ENCODE data around the gene TBC1D14.
"Not testable (repeated sequence)": the region's sequence is repeated elsewhere in the genome, so short reads cannot be mapped to it uniquely, and the experiment has no call there.

Gene TBC1D14

GRCh38 chr4:6890971-6891370 lies 18.7 kb upstream of the TBC1D14 start:
- not testable (repeated sequence) for DNase-seq

GRCh38 chr4:6891436-6892170 lies 18.0 kb upstream of the TBC1D14 start:
- no peak for DNase-seq

- no peak for DNase-seq
These were observed 17.3 kb upstream of the TBC1D14 start for GRCh38 chr4:6892190-6892908.

- no peak for DNase-seq
These were observed 16.8 kb upstream of the TBC1D14 start for GRCh38 chr4:6892909-6893202.

DNA sequence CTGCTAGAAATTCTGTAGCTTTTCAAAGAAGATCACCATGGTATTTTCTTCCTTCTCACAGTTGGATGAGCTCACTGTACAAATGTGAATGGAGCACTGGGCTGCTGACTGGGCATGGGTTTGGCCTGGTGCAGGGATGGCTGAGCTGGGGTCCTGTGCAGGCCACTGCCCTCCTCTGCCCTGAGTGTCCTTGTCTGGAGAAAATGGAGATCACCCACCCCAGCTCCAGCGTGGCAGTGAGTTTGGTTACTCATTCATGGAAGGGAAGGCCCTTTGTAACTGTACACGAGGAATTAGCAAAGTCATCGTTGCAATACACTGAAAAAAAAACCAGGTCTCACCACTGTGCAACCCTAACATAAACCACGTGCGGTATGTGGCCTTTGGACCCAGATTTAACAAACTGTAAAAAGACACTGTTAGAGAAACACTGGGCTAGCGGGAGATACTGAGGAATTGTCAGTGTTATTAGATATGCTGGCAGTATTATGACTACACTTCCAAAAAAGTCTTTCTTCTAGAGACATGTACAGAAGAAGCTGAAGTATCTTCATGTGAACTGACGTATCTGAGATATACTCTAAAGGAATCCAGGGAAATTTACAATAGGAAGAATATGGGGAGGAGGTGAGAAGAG lies 16.1 kb upstream of the TBC1D14 start:
- DNase-seq, result no peak

- DNase-seq, result no peak
These were observed 15.5 kb upstream of the TBC1D14 start for GRCh38 chr4:6894086-6894478.

GRCh38 chr4:6894528-6895498 lies 14.8 kb upstream of the TBC1D14 start:
- DNase-seq, result no peak

DNA sequence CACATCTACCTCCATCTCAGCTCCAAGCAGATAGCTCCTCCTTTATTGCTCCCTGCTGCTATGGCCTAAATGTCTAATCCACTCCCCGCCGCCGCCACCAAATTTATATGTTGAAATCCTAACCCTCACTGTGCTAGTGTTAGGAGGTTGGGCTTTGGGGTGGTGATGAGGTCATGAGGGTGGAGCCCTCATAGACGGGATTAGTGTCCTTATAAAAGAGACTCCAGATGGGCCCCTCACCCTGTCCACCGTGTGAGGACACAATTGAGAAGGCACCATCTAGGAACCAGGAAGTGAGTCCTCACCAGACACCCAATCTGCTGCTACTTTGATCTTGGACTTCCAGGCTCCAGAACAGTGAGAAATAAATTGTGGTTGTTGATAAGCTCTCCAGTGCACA lies 13.6 kb upstream of the TBC1D14 start:
- no peak for DNase-seq

DNA sequence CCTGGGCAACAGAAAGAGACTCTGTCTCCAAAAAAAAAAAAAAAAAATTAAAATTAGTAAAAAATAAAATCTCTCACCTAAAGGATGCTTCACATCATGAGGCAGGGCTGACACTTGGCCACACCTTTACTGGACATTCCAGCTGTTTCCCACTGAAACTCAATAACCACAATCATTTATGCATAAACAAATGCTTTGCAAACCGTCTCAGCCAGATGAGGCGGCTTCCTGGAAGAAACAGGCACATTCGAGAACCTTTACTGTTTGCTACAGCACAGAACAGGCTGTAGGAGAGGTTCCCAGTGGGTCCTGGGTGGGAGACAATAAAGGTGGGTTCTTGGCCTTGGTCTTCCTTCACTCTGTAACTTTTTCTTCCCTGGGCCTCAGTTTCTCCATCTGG lies 10.9 kb upstream of the TBC1D14 start:
- no peak for DNase-seq

GRCh38 chr4:6900181-6900812 lies 9.3 kb upstream of the TBC1D14 start:
- no peak for DNase-seq

DNA sequence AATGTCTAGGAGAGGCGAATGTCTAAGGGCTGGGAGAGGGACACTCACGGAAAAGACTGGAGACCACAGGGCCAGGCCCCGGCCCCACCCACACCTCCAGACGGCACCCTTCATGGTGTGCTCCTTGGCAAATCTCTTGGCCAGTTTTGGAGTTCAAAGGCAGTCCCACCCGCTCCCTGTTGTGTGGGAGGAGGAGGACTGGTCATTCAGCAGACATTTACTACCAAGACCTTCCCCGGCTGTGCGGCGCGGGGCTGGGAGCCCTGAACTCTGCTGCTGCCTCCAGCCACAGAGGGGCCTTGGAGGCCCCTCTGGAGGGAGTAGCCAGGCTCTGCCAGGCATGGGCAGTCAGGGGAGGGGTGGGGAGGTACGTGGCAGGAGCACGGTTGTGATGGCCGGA lies 8.7 kb upstream of the TBC1D14 start:
- no peak for DNase-seq

GRCh38 chr4:6901669-6902317 lies 7.8 kb upstream of the TBC1D14 start:
- no peak for DNase-seq

DNA sequence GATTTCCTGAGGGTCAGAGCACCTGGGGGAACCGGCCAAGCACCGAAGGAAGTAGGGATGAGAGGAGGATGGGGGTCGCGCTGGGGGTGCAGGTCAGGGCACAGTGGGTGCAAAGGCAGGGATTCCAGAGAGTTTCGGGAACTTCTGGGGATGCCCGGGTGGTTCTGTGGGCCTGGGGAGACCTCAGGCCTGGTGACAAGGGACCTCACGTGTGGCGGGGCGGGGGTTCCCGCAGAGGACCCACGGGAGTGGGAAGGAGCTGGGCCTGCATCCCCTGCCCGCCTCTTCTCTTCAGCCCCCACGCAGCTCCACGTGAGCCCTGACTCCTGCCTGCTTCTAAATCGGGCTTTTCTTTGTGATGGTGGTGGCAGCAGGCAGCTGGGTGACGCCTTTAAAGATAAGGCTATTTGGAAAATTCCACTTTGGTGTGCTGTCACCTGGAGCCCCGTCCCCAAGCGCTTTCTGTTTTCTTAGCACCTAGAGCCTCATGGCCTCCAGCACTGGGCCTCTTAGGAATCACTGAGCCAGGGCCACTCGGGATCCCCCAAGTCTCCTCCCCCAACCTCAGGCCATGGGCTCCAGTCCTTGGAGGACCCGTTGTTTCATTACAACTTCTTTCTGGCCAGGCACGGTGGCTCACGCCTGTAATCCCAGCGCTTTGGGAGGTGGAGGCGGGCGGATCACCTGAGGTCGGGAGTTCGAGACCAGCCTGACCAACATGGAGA lies 7.1 kb upstream of the TBC1D14 start:
- DNase-seq, result no peak

- DNase-seq, result no peak
These were observed 3.8 kb upstream of the TBC1D14 start for GRCh38 chr4:6905516-6906445.

GRCh38 chr4:6906486-6906885 lies 3.1 kb upstream of the TBC1D14 start:
- DNase-seq, result not testable (repeated sequence)

DNA sequence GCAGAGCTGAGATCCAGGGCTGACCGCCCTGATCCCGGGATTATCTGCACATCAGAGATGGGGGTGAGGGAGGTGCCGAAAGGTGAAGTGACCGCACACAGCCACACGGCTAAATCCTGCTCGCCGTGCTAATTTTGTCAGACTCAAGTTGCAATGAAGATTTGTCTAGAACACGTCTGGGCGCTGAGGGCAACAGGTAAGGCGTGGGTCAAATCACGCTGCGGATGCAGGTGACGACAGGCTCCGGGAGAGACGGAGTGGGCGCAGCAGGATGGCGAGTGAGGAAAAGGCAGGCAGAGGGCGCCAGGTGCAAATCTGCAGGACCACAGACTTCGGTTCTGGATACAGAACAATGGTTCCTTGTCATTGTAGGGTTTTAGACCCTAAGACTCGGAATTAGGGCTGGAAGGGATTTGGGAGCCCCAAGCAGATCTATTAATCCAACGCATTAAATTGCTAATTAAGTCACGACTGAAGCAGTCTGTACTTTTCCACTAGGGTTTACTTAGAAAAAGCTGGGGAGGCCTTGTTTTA lies 1.9 kb upstream of the TBC1D14 start:
- DNase-seq, result no peak

DNA sequence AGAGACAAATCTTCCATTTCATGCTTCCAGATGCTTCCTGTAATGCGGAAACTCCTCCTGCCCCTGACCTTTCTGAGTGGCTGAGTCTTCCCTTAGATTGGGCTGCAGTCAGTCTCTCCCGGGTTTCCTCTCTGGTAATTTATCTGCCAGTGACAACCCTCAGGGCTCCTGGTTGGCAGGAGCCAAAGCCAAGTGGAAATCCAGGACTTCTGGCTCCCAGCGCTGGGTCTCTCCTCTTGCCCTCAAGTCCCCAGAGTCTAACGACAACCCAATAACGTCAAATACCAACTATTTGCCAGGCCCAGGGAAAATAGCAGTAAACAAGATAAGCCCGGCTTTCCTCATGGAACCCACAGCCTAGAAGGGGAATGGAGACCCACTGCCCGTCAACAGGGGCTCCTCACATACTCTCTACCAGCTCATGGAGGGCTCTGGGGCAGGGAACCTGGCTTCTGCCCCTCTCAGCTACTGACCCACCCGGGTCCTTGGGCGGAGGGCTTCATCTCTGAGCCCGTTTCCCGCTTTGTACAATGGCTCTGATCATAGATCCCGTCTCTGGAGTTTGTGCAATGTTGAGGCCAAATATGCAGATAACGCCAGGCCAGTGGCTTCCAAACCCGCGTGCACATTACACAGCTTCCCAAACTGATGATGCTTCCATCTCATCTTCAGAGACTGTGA lies 1.1 kb upstream of the TBC1D14 start:
- DNase-seq, result no peak

- DNase-seq, result no peak
These were observed 329 bp downstream of the TBC1D14 start for GRCh38 chr4:6909970-6910339.

DNA sequence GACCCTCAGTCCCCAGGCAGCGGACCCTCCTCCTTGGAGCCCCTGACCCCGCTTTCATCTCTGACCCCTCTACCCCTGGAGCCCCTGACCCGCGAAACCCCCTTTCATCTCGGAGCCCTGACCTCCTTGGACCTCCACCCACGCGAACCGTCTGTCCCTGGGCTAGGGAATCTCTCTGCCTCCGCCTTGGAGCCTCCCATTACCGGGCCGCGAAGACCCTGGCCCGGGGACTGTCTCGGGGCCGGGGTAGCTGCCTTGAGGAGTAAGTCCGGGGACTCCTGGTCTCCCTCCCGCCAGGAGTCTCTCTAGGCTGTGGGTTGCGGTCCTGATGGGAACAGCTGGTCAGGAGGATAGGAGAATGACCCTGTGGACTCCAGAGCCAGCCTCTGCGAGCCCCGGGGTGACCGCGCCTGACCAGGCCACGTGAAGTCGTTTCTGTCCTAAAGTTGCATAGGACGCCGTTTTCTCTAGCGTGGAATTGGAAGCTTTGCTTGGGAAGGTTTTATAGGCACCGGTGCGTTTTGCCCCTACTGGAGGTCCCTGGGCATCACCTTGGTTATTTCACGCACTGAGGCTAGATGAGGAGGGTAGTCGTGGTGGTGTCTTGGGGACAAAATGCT lies 824 bp downstream of the TBC1D14 start:
- no peak for DNase-seq
